Neural crest cell (in vitro differentiated cells): ENCODE results near the gene ZIC1. TPM values are rescaled to one million over a fixed set of nuclear protein-coding genes. Genes with fewer than 3 reads are reported as not detected.
A peak's percentile ranks its signal among the peaks of the same experiment; 100 is the strongest.

ENCODE experiments used
- DNase-seq: peaks from one replicate; pipeline ENCODE4 v3.0.0; 2021; ENCODE audit warnings: low read depth, mixed read lengths, low spot score
- H3K27ac Mint-ChIP-seq: one replicate; pipeline ENCODE4 v1.8.0; 2021; ENCODE audit warnings: mild to moderate bottlenecking, mixed read lengths; ENCODE audit not compliant: unreplicated experiment
- H3K27me3 Mint-ChIP-seq: 2 replicates; pipeline ENCODE4 v1.8.0; 2021; ENCODE audit warnings: low read depth, mild to moderate bottlenecking, mixed read lengths
- H3K36me3 Mint-ChIP-seq: 2 replicates; pipeline ENCODE4 v1.8.0; 2021; ENCODE audit warnings: low read depth, mild to moderate bottlenecking, mixed read lengths
- H3K4me1 Mint-ChIP-seq: 2 replicates; pipeline ENCODE4 v1.8.0; 2021; ENCODE audit warnings: mixed read lengths
- H3K4me3 Mint-ChIP-seq: one replicate; pipeline ENCODE4 v1.8.0; 2021; ENCODE audit warnings: mild to moderate bottlenecking, mixed read lengths
- H3K9me3 Mint-ChIP-seq: 2 replicates; pipeline ENCODE4 v1.8.0; 2021; ENCODE audit warnings: mixed read lengths
- total RNA-seq: library from RNA; stranded (reverse); gene quantifications from 2 replicates; pipeline ENCODE4 v1.2.1, GENCODE V29; 2021
- TF ChIP-seq, protein P1 (sequence below): fragments of 200-600 bp; sonication (generic); conservative IDR thresholded peaks from 2 replicates; pipeline ENCODE4 v1.5.0; 2021; ENCODE audit warnings: antibody characterized with exemption, mild to moderate bottlenecking

Gene ZIC1
- total RNA-seq, 1 donor from 2014 or later, result 54.3 TPM

DNA sequence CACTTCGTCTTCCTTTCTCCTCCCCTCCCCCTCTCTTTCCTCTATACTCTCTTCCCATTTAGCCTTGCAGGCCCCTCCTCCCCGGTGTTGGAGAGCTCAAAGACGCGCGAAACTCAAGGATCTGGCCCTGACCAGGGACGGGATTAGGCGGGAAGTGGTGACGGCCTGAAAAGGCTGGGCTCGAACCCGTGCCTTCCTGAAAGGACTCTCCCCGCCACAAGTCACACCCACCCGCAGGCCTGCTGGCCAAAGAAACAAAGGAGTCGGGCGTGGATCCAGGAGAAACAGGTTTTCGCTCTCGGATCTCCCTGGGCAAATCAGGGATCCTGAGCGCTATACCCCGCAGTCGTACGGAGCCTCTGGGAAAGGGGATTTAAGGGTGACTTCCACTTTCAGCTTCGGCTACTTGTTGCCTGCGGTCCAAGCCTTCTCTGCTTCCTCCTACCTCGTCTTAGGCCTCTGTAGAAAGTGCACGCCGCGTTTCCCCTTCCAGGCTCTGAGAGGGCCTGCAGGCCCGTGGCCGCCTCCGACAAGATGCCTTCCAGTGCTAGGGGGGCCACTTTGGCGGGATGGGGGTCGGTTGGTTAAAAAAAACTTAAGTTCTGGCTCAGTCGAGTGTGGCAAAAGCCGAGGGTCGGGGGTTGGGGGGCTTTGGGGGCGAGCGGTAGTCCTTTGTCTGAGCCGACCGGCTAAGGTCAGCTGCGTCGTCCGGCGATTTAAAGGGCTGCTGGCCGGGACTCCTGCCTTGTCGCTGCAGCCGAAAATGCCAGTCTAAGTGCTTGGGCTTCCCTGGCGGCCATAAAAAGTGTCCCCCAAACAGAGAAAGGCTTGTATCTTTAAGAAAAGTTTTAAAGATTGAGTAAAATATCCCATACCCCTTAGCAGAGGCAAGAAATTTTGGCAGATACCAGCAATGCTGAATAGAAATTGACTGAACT lies 11.0 kb upstream of the ZIC1 start:
- peak overlapping the region; percentile 91 for H3K4me3 Mint-ChIP-seq
- TF ChIP-seq, protein P1, sequence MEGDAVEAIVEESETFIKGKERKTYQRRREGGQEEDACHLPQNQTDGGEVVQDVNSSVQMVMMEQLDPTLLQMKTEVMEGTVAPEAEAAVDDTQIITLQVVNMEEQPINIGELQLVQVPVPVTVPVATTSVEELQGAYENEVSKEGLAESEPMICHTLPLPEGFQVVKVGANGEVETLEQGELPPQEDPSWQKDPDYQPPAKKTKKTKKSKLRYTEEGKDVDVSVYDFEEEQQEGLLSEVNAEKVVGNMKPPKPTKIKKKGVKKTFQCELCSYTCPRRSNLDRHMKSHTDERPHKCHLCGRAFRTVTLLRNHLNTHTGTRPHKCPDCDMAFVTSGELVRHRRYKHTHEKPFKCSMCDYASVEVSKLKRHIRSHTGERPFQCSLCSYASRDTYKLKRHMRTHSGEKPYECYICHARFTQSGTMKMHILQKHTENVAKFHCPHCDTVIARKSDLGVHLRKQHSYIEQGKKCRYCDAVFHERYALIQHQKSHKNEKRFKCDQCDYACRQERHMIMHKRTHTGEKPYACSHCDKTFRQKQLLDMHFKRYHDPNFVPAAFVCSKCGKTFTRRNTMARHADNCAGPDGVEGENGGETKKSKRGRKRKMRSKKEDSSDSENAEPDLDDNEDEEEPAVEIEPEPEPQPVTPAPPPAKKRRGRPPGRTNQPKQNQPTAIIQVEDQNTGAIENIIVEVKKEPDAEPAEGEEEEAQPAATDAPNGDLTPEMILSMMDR, result no peak
- H3K36me3 Mint-ChIP-seq, result peaks cover 12% of the 10 kb centered on the region
- H3K27me3 Mint-ChIP-seq, result peaks cover 100% of the 10 kb centered on the region
- no peak for DNase-seq
- peak overlapping the region; percentile 87 for H3K27ac Mint-ChIP-seq
- H3K9me3 Mint-ChIP-seq, result peaks cover 7% of the 10 kb centered on the region
- peaks cover 58% of the 10 kb centered on the region for H3K4me1 Mint-ChIP-seq

DNA sequence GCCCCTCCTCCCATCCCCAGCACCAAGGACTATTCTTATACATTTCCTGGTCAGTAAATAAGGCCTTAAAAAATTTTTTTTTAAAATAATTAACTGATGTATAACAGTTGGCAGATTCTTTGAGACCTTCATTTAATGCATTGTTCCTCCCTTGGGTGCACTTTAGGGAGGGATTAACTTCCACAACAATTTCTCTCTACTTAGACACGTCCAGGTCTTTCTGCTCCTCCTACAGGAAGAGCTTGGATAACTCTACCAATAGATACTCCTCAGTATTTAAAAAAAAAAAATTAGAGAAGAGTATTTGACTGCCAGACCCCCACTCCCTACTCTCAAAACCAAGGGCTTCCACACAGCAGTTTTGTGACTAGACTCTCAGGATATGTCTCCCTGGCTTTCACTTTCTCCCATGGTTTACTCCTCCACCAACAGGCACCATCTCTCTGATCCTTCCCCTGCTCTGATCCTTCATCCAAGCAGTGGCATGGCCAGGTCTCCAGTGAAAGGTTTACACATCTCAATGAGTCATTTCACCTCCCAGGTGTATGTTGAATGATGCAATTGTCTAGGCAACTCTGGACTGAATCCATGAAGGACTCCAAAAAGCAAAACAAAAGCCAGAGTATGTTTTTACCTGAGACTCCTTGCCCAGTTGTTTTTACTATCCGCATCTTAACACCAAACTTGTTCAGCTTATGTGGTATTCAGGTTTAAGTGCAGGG lies 10.2 kb upstream of the ZIC1 start:
- Mint-ChIP-seq H3K9me3 (peaks cover 7% of the 10 kb centered on the region), H3K27me3 (peaks cover 100% of the 10 kb centered on the region), H3K4me3 (peak overlapping the region; percentile 91), H3K36me3 (peaks cover 16% of the 10 kb centered on the region), H3K4me1 (peaks cover 53% of the 10 kb centered on the region), H3K27ac (no peak overlapping the region)
- DNase-seq, result no peak
- TF ChIP-seq, protein P1, result no peak

DNA sequence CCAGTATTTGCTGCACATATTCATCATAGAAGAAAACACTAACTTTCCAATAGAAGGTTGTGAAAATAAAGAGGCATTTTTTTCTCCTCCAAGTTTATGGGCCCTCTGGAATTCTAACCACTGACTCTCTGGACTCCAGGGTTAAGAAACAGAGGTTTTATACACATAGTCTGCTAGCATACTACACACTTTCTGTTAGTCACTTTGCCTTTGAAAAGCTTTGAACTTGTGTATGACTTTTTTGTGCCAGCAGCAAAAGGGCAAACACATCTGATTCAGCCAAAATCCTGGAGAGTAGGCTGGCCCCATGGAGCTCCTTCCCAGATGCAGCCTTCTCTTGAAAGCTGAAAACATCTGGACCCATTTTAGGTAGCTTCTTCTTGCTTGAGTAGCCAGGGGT lies 9.1 kb upstream of the ZIC1 start:
- peaks cover 50% of the 10 kb centered on the region for H3K4me1 Mint-ChIP-seq

DNA sequence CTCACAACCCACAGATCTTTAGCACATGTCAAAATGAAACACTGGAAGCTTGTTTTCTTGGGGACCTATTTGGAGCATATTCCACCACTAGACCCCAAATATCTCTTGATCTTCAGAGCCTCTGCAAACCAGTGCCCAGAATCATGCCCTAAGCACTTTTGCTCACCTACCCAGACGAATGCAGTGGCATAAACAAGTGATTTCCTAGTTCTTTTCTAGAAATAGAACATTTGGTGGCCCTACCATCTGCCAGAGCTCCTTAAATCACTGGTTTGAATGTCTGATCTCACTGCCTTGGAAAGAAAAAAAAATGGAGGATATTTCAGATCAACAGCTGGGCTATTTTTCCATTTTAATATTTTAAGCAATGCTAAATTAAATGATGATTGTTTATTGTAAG lies 8.2 kb upstream of the ZIC1 start:
- Mint-ChIP-seq H3K36me3 (peaks cover 16% of the 10 kb centered on the region), H3K9me3 (peaks cover 7% of the 10 kb centered on the region), H3K4me1 (peaks cover 45% of the 10 kb centered on the region), H3K27ac (no peak overlapping the region), H3K4me3 (peak overlapping the region; percentile 1), H3K27me3 (peaks cover 100% of the 10 kb centered on the region)
- no peak for DNase-seq
- TF ChIP-seq, protein P1, result no peak

More for the DNA sequence above, 9.1 kb upstream of the ZIC1 start:
- peaks cover 16% of the 10 kb centered on the region for H3K36me3 Mint-ChIP-seq
- peaks cover 100% of the 10 kb centered on the region for H3K27me3 Mint-ChIP-seq
- no peak overlapping the region for H3K27ac Mint-ChIP-seq
- peaks cover 7% of the 10 kb centered on the region for H3K9me3 Mint-ChIP-seq
- TF ChIP-seq, protein P1, result no peak
- no peak overlapping the region for H3K4me3 Mint-ChIP-seq
- no peak for DNase-seq

DNA sequence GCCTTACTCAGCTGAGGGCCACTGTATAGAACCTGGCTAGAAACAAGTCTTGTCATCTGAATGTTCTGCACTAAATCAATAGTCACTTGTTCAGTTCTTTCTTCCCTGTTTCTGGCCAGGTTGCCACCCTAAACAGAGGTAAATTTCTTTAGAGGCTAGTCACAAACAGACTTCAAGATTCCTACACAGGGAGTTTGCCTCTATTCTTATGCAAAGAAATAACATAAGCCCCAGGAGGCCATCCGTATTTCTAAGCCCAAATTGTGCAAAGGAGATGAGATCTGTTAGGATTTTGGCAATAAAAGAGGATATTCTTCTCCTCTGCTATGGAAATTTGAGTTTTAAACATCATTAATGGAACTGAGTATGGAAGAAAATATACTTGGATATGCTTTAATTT lies 7.7 kb upstream of the ZIC1 start:
- Mint-ChIP-seq H3K9me3 (peaks cover 7% of the 10 kb centered on the region), H3K4me1 (peaks cover 47% of the 10 kb centered on the region), H3K27ac (no peak overlapping the region), H3K4me3 (no peak overlapping the region), H3K27me3 (peaks cover 100% of the 10 kb centered on the region), H3K36me3 (peaks cover 16% of the 10 kb centered on the region)
- TF ChIP-seq, protein P1, result no peak
- DNase-seq, result no peak
